ENCODE data around the gene CENPM. TPM values are rescaled to one million over a fixed set of nuclear protein-coding genes. Genes with fewer than 3 reads are reported as not detected.

Gene CENPM
- total and polyA plus RNA-seq, 10 of the 15 experiments (the other 5 are each of a cell fraction or from before 2014, with no cell fraction given) = 36.7 to 212 (median 74.7) TPM

- intact Hi-C loops (cut with micrococcal nuclease; ENCODE audit: unreplicated experiment) = loop anchor here (1.0 to 2.0 kb wide), 8 partner anchors 15 to 275 kb away; partner anchors contain the start of genes SREBF2 and TNFRSF13C
- peak; percentile 63; the same call in 1 of the 2 replicates for TF ChIP-seq GATAD2B (conservative IDR thresholded peaks at IDR 0.05; ENCODE audit: low read depth)
- TF ChIP-seq RELA (IDR thresholded peaks at IDR 0.05; ENCODE audit: borderline replicate concordance, partially characterized antibody) = peak; percentile 59
- TF ChIP-seq POLR2AphosphoS5 (IDR thresholded peaks at IDR 0.05; ENCODE audit: low read length) = no peak; the same call in 1 of the 2 replicates
- TF ChIP-seq, protein P1, sequence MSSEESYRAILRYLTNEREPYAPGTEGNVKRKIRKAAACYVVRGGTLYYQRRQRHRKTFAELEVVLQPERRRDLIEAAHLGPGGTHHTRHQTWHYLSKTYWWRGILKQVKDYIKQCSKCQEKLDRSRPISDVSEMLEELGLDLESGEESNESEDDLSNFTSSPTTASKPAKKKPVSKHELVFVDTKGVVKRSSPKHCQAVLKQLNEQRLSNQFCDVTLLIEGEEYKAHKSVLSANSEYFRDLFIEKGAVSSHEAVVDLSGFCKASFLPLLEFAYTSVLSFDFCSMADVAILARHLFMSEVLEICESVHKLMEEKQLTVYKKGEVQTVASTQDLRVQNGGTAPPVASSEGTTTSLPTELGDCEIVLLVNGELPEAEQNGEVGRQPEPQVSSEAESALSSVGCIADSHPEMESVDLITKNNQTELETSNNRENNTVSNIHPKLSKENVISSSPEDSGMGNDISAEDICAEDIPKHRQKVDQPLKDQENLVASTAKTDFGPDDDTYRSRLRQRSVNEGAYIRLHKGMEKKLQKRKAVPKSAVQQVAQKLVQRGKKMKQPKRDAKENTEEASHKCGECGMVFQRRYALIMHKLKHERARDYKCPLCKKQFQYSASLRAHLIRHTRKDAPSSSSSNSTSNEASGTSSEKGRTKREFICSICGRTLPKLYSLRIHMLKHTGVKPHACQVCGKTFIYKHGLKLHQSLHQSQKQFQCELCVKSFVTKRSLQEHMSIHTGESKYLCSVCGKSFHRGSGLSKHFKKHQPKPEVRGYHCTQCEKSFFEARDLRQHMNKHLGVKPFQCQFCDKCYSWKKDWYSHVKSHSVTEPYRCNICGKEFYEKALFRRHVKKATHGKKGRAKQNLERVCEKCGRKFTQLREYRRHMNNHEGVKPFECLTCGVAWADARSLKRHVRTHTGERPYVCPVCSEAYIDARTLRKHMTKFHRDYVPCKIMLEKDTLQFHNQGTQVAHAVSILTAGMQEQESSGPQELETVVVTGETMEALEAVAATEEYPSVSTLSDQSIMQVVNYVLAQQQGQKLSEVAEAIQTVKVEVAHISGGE (CRISPR knock-in tag; IDR thresholded peaks at IDR 0.05) = no peak
- peak; percentile 91 for TF ChIP-seq SMC3 (IDR thresholded peaks at IDR 0.05; ENCODE audit: borderline replicate concordance, low read length)
- TF ChIP-seq CTCF (IDR thresholded peaks at IDR 0.05 in 2 of 3, conservative IDR thresholded peaks at IDR 0.05 in 1 of 3; ENCODE audit: control insufficient read depth in 2 of 3, extremely low read depth in 1 of 3, insufficient read depth in 1 of 3, low read depth in 3 of 3, low read length in 3 of 3) = peak; percentile 88 to 97 (median 95)
- peak; percentile 30; the same call in 1 of the 2 replicates for TF ChIP-seq BACH1 (IDR thresholded peaks at IDR 0.05; ENCODE audit: borderline replicate concordance)
- peak; percentile 15 for TF ChIP-seq ATF7 (IDR thresholded peaks at IDR 0.05; ENCODE audit: low read depth)
- TF ChIP-seq EP300 (IDR thresholded peaks at IDR 0.05; ENCODE audit: borderline replicate concordance in 1 of 2, control insufficient read depth in 1 of 2, low read depth in 2 of 2, low read length in 2 of 2) = peak in 1 of 2 experiments; percentile 11; a peak in 1 of 4 replicates
- peak; percentile 62 for TF ChIP-seq IKZF1 (conservative IDR thresholded peaks at IDR 0.05)
- TF ChIP-seq FOS (IDR thresholded peaks at IDR 0.05; ENCODE audit: borderline replicate concordance, extremely low read depth, insufficient read length) = no peak
- peak; percentile 33; the same call in 1 of the 2 replicates for TF ChIP-seq CREM (IDR thresholded peaks at IDR 0.05; ENCODE audit: low read depth)
- peak; percentile 84 for TF ChIP-seq ZNF207 (IDR thresholded peaks at IDR 0.05; ENCODE audit: borderline replicate concordance)
- 0 out of 2 replicates have a peak, but pooled peaks have one; percentile 52 for TF ChIP-seq NFYB (IDR thresholded peaks at IDR 0.05; ENCODE audit: insufficient read depth, low read depth, low read length)
- no peak for TF ChIP-seq FOXM1 (IDR thresholded peaks at IDR 0.05; ENCODE audit: low read depth, low read length)
- TF ChIP-seq DPF2 (IDR thresholded peaks at IDR 0.05) = peak; percentile 4; the same call in 1 of the 2 replicates
Observed at GRCh38 chr22:41940832-41941765, 5.9 kb downstream of the CENPM start.

More at GRCh38 chr22:41940832-41941765, 5.9 kb downstream of the CENPM start:
- no peaks in the 10 kb centered on the region for H3K9me3 ChIP-seq (replicated peaks; ENCODE audit: control insufficient read depth, insufficient read depth, low read length)
- H3K36me3 ChIP-seq (ENCODE audit: control insufficient read depth in 2 of 2, insufficient read depth in 2 of 2, low read length in 1 of 2) = peaks cover 19 to 20% of the 10 kb centered on the region in 2 experiments
- H3K4me2 ChIP-seq (ENCODE audit: control insufficient read depth, insufficient read depth) = peak overlapping the region; percentile 63
- RAD21 ChIA-PET (ENCODE audit: unreplicated experiment) = interaction anchor here (0.9 to 8.6 kb wide), 24 partner anchors 9 to 497 kb away, joined by 3 to 408 read pairs (median 8); partner anchors contain the start of genes CCDC134, CENPM, MEI1 and SHISA8
- no peaks in the 10 kb centered on the region for H4K20me1 ChIP-seq (ENCODE audit: control insufficient read depth, insufficient read depth)
- no peak for DNase-seq (ENCODE audit: low read depth, low spot score)
- POLR2A ChIA-PET = interaction anchor here (0.6 to 12.6 kb wide), 18 partner anchors 9 to 351 kb away, joined by 3 to 599 read pairs (median 5); partner anchors contain the start of genes CENPM, MEI1, PMM1 and SHISA8
- peaks cover 66% of the 10 kb centered on the region for H3K4me1 ChIP-seq (ENCODE audit: control insufficient read depth, insufficient read depth, low read length)
- H3K9ac ChIP-seq (ENCODE audit: control insufficient read depth, insufficient read depth, low read length) = peak overlapping the region; percentile 73
- peak overlapping the region; percentile 59 for H2AFZ ChIP-seq (ENCODE audit: control insufficient read depth, low read depth, low read length)
- no peaks in the 10 kb centered on the region for H3K27me3 ChIP-seq (replicated peaks in 1 of 2; ENCODE audit: control insufficient read depth in 2 of 2, insufficient read depth in 2 of 2, low read length in 1 of 2)
- CTCF ChIA-PET = interaction anchor here (0.6 to 8.3 kb wide), 46 partner anchors 9 to 497 kb away, joined by 3 to 234 read pairs (median 4); partner anchors contain the start of genes CCDC134, MEI1, NDUFA6 and SMDT1
- SMC1A ChIA-PET (ENCODE audit: uncharacterized antibody, unreplicated experiment) = interaction anchor here (0.6 to 11.9 kb wide), 28 partner anchors 8 to 274 kb away, joined by 3 to 321 read pairs (median 5); partner anchors contain the start of genes MEI1, NAGA, SHISA8 and SMIM45
- peak; percentile 60 for ATAC-seq
- FAIRE-seq = peak; percentile 81
- in situ Hi-C loops (cut with MboI) = loop anchor here (5.0 kb wide), 1 partner anchor 244 kb away; the partner anchor contains the start of gene MEI1
- peak overlapping the region; percentile 94 for H3K27ac ChIP-seq (ENCODE audit: control insufficient read depth, insufficient read depth)
- 13% methylated on average over 13 of the region's 13 CpGs for WGBS (ENCODE audit: insufficient coverage, insufficient replicate concordance, low lambda C conversion rate, missing lambda C conversion rate)
- TSS peak; percentile 21 for BruUV-seq (replicated peaks)
- H3K4me3 ChIP-seq = 0 out of 2 replicates have a peak overlapping the region, but pooled peaks have one; percentile 4
- H3K79me2 ChIP-seq (ENCODE audit: control insufficient read depth, insufficient read depth, low read length) = peaks cover 47% of the 10 kb centered on the region

All from GM12878 (cell line).